ENCODE results near the gene DNER. TPM values are rescaled to one million over a fixed set of nuclear protein-coding genes. Genes with fewer than 3 reads are reported as not detected.
"Not testable (repeated sequence)": the region's sequence is repeated elsewhere in the genome, so short reads cannot be mapped to it uniquely, and the experiment has no call there.

The DNER gene
- total and polyA plus RNA-seq, 2 of the 13 experiments (the other 11 are each of a cell fraction or from before 2014, with no cell fraction given), result not detected

- ATAC-seq, result no peak; the same call in 2 of the 3 replicates
- 4% methylated on average over 7 of the region's 7 CpGs for WGBS (ENCODE audit: low lambda C conversion rate)
- no peak for FAIRE-seq
- POLR2A ChIA-PET, result no interaction called here
- Histone ChIP-seq H2AFZ (ENCODE audit: low read length) (no peak overlapping the region), H3K9me3 (ENCODE audit: low read length) (no peaks in the 10 kb centered on the region), H3K79me2 (ENCODE audit: insufficient read depth, low read length) (no peaks in the 10 kb centered on the region), H3K9ac (ENCODE audit: insufficient read depth, low read depth, low read length) (no peak overlapping the region), H3K4me2 (ENCODE audit: low read depth, low read length) (no peak overlapping the region), H4K20me1 (ENCODE audit: insufficient read depth, low read length) (no peaks in the 10 kb centered on the region), H3K27ac (ENCODE audit: extremely low read length, insufficient read depth, low read length) (no peak overlapping the region), H3K4me3 (replicated peaks in 1 of 3; ENCODE audit: insufficient read depth in 1 of 3, low read depth in 2 of 3, low read length in 3 of 3) (no peak overlapping the region), H3K4me1 (ENCODE audit: insufficient read depth, low read length) (no peaks in the 10 kb centered on the region), H3K27me3 (ENCODE audit: control insufficient read depth in 1 of 2, insufficient read depth in 2 of 2, low read length in 2 of 2) (0 out of 5 replicates have a peak, but pooled peaks cover 0 to 1% of the 10 kb centered on the region in 2 experiments), H3K36me3 (replicated peaks in 1 of 2; ENCODE audit: control insufficient read depth in 1 of 2, insufficient read depth in 2 of 2, low read length in 2 of 2) (no peaks in the 10 kb centered on the region)
- TF ChIP-seq MAFK (conservative IDR thresholded peaks at IDR 0.05 in 1 of 2, IDR thresholded peaks at IDR 0.05 in 1 of 2; ENCODE audit: low read length in 2 of 2) (peak in 1 of 2 experiments; percentile 63; a peak in 2 of 4 replicates), SIN3B (IDR thresholded peaks at IDR 0.05; ENCODE audit: low read length) (no peak), MAFF (IDR thresholded peaks at IDR 0.05; ENCODE audit: low read depth, low read length) (0 out of 2 replicates have a peak, but pooled peaks have one; percentile 43), CREB1 (IDR thresholded peaks at IDR 0.05) (peak; percentile 66; the same call in 1 of the 2 replicates), CREB1 (CRISPR knock-in tag; IDR thresholded peaks at IDR 0.05) (no peak), USF2 (IDR thresholded peaks at IDR 0.05; ENCODE audit: low read depth, low read length) (peak; percentile 82), USF2 (CRISPR knock-in tag; IDR thresholded peaks at IDR 0.05; ENCODE audit: borderline replicate concordance) (no peak), HIC2 (CRISPR knock-in tag; IDR thresholded peaks at IDR 0.05; ENCODE audit: low read depth) (no peak), RAD51 (IDR thresholded peaks at IDR 0.05; ENCODE audit: borderline replicate concordance) (peak; percentile 86; the same call in 1 of the 2 replicates)
- CTCF ChIA-PET (ENCODE audit: low intra/inter-chr PET ratio, low total read pairs), result no interaction called here
- BruUV-seq (replicated peaks), result no TSS peak
- intact Hi-C loops (cut with micrococcal nuclease; ENCODE audit: unreplicated experiment), result no loop called here
- in situ Hi-C loops (cut with HindIII; ENCODE audit: extremely low pct_ligation_motif_present, low pct_unique_long_range_greater_than_20kb), result no loop called here
- no peak for DNase-seq (ENCODE audit: low spot score)
Observed at GRCh38 chr2:229725716-229726574, 11.6 kb upstream of the DNER start.

- CTCF ChIA-PET (ENCODE audit: low intra/inter-chr PET ratio, low total read pairs); intact Hi-C loops (cut with micrococcal nuclease; ENCODE audit: unreplicated experiment); H3K9me3 ChIP-seq (ENCODE audit: low read length); FAIRE-seq; H3K9ac ChIP-seq (ENCODE audit: insufficient read depth, low read depth, low read length); H3K27ac ChIP-seq (ENCODE audit: extremely low read length, insufficient read depth, low read length); H3K4me2 ChIP-seq (ENCODE audit: low read depth, low read length); BruUV-seq (replicated peaks); DNase-seq (ENCODE audit: low spot score); in situ Hi-C loops (cut with HindIII; ENCODE audit: extremely low pct_ligation_motif_present, low pct_unique_long_range_greater_than_20kb); H4K20me1 ChIP-seq (ENCODE audit: insufficient read depth, low read length); H3K4me1 ChIP-seq (ENCODE audit: insufficient read depth, low read length); H3K79me2 ChIP-seq (ENCODE audit: insufficient read depth, low read length); POLR2A ChIA-PET; H3K27me3 ChIP-seq (ENCODE audit: control insufficient read depth in 1 of 2, insufficient read depth in 2 of 2, low read length in 2 of 2); H3K36me3 ChIP-seq (replicated peaks in 1 of 2; ENCODE audit: control insufficient read depth in 1 of 2, insufficient read depth in 2 of 2, low read length in 2 of 2); H2AFZ ChIP-seq (ENCODE audit: low read length); H3K4me3 ChIP-seq (replicated peaks in 1 of 3; ENCODE audit: insufficient read depth in 1 of 3, low read depth in 2 of 3, low read length in 3 of 3); ATAC-seq: not testable (repeated sequence)
- WGBS (ENCODE audit: low lambda C conversion rate), result 5% methylated on average over 3 of the region's 3 CpGs
Observed at GRCh38 chr2:229723192-229723591, 8.8 kb upstream of the DNER start.

Data from HepG2 (cell line).